CD4-positive, alpha-beta T cell treated with Interleukin-21 for 1 hour (primary cell): ENCODE measurements around the gene IFT22.
"Not testable (repeated sequence)": the region's sequence is repeated elsewhere in the genome, so short reads cannot be mapped to it uniquely, and the experiment has no call there.

Source experiments
- DNase-seq: peaks from one replicate; pipeline ENCODE4 v3.0.0-alpha.2; 2020

Gene IFT22

GRCh38 chr7:101277155-101277554 is 44.5 kb downstream of the IFT22 start:
- no peak for DNase-seq

GRCh38 chr7:101273206-101273605 is 48.4 kb downstream of the IFT22 start:
- no peak for DNase-seq

GRCh38 chr7:101271021-101271420 is 50.6 kb downstream of the IFT22 start:
- no peak for DNase-seq

- no peak for DNase-seq
These were observed 51.9 kb downstream of the IFT22 start for GRCh38 chr7:101269664-101270063.

- DNase-seq: no peak
These were observed 55.7 kb downstream of the IFT22 start for GRCh38 chr7:101265622-101266516.

GRCh38 chr7:101264102-101264706 is 57.4 kb downstream of the IFT22 start:
- not testable (repeated sequence) for DNase-seq
